ENCODE data around the gene CBFA2T2.
A peak's percentile ranks its signal among the peaks of the same experiment; 100 is the strongest.
"Not testable (repeated sequence)": the region's sequence is repeated elsewhere in the genome, so short reads cannot be mapped to it uniquely, and the experiment has no call there.

Gene CBFA2T2

GRCh38 chr20:33444797-33445560 lies 44.9 kb upstream of the CBFA2T2 start:
- peak; percentile 25 for TF ChIP-seq CTCF (IDR thresholded peaks at IDR 0.05; ENCODE audit: control insufficient read depth, insufficient read depth, low read depth, low read length, missing control alignments)
- DNase-seq (ENCODE audit: low read depth), result no peak
- no peak overlapping the region for H3K4me3 ChIP-seq (ENCODE audit: control insufficient read depth, low read depth, low read length)

GRCh38 chr20:33445881-33446625 lies 43.8 kb upstream of the CBFA2T2 start:
- TF ChIP-seq CTCF (IDR thresholded peaks at IDR 0.05; ENCODE audit: control insufficient read depth, insufficient read depth, low read depth, low read length, missing control alignments), result no peak
- DNase-seq (ENCODE audit: low read depth), result no peak
- no peak overlapping the region for H3K4me3 ChIP-seq (ENCODE audit: control insufficient read depth, low read depth, low read length)

- no peak for TF ChIP-seq CTCF (IDR thresholded peaks at IDR 0.05; ENCODE audit: control insufficient read depth, insufficient read depth, low read depth, low read length, missing control alignments)
- no peak overlapping the region for H3K4me3 ChIP-seq (ENCODE audit: control insufficient read depth, low read depth, low read length)
- DNase-seq (ENCODE audit: low read depth), result no peak
These were observed 39.0 kb upstream of the CBFA2T2 start for GRCh38 chr20:33450867-33451266.

GRCh38 chr20:33456916-33457642 lies 32.8 kb upstream of the CBFA2T2 start:
- peak; percentile 98 for TF ChIP-seq CTCF (IDR thresholded peaks at IDR 0.05; ENCODE audit: control insufficient read depth, insufficient read depth, low read depth, low read length, missing control alignments)
- H3K4me3 ChIP-seq (ENCODE audit: control insufficient read depth, low read depth, low read length); DNase-seq (ENCODE audit: low read depth): not testable (repeated sequence)

- TF ChIP-seq CTCF (IDR thresholded peaks at IDR 0.05; ENCODE audit: control insufficient read depth, insufficient read depth, low read depth, low read length, missing control alignments), result no peak
- H3K4me3 ChIP-seq (ENCODE audit: control insufficient read depth, low read depth, low read length), result no peak overlapping the region
- DNase-seq (ENCODE audit: low read depth), result no peak
These were observed 30.3 kb upstream of the CBFA2T2 start for GRCh38 chr20:33459599-33459998.

GRCh38 chr20:33460711-33461110 lies 29.2 kb upstream of the CBFA2T2 start:
- H3K4me3 ChIP-seq (ENCODE audit: control insufficient read depth, low read depth, low read length), result no peak overlapping the region
- DNase-seq (ENCODE audit: low read depth), result no peak
- TF ChIP-seq CTCF (IDR thresholded peaks at IDR 0.05; ENCODE audit: control insufficient read depth, insufficient read depth, low read depth, low read length, missing control alignments), result no peak
